HCT116 (cell line): ENCODE results near the gene MYOG. TPM values are rescaled to one million over a fixed set of nuclear protein-coding genes. Genes with fewer than 3 reads are reported as not detected.

Experiments used
- ATAC-seq: fragments of 200-7000 bp; cut with Tn5 transposase; 2 replicates; pipeline ENCODE4 v1.9.1; 2020; ENCODE audit warnings: mild to moderate bottlenecking, moderate library complexity
- BruUV-seq: library from RNA; stranded (reverse); fragments of 400-500 nt; replicated peaks from 2 replicates; lab custom pipeline; 2021; lab: Mats Ljungman, UMichigan
- CTCF ChIA-PET: fragments of 300-600 bp; sonication (Branson Sonifier 250); formaldehyde crosslinking; loops from one replicate; lab custom pipeline; 2021; ENCODE audit warnings: antibody characterized with exemption; lab: Charles Lee
- POLR2A ChIA-PET: fragments of 300-600, 350-600 bp; sonication (Branson Sonifier 250); formaldehyde crosslinking; loops from one replicate; lab custom pipeline; 2021; ENCODE audit warnings: antibody characterized with exemption; lab: Charles Lee
- RAD21 ChIA-PET, 2 experiments: fragments of 300-600 bp; sonication (Branson Sonifier 250); formaldehyde crosslinking; loops; one replicate each; lab custom pipeline; 2023; ENCODE audit warnings: low total read pairs in 2 of 2; ENCODE audit not compliant: uncharacterized antibody in 2 of 2, unreplicated experiment in 2 of 2, low non-redundant PET in 1 of 2; lab: Charles Lee
- DNase-seq: peaks from one replicate; pipeline ENCODE4 v3.0.0-alpha.2; 2010; ENCODE audit warnings: low read depth, low spot score
- H2AFZ ChIP-seq: fragments of 200-600 bp; shearing (Covaris generic), sonication (generic); 2 replicates; pipeline ENCODE4 v1.6.1; 2017; ENCODE audit warnings: low read depth, mixed run types, mixed read lengths, antibody characterized with exemption, low read length; ENCODE audit not compliant: poor library complexity, severe bottlenecking
- H3K27ac ChIP-seq: 2 replicates; pipeline ENCODE4 v1.5.1; 2012; ENCODE audit warnings: low read depth, low read length
- H3K27me3 ChIP-seq: fragments of 200-600 bp; sonication (generic); 2 replicates; pipeline ENCODE4 v1.6.1; 2016; ENCODE audit warnings: mixed run types, low read length, mixed read lengths; ENCODE audit not compliant: insufficient read depth
- H3K36me3 ChIP-seq, 2 experiments: fragments of 200-500 bp in 1 of 2; fragments of 200-600 bp in 1 of 2; sonication (Bioruptor generic) in 1 of 2; sonication (generic) in 1 of 2; 2 replicates each; pipeline versions ENCODE4 v1.5.1 to v1.6.1; 2014 to 2016; ENCODE audit warnings: low read length in 2 of 2, inconsistent platforms in 1 of 2, mixed read lengths in 1 of 2, mixed run types in 1 of 2; ENCODE audit not compliant: insufficient read depth in 2 of 2, control insufficient read depth in 1 of 2
- H3K4me1 ChIP-seq, 2 experiments: fragments of 200-600 bp in 1 of 2; sonication (generic) in 1 of 2; 2 replicates each; pipeline versions ENCODE4 v1.5.1 to v1.6.1; 2012 to 2017; ENCODE audit warnings: low read length in 2 of 2, inconsistent platforms in 1 of 2, mild to moderate bottlenecking in 1 of 2, mixed read lengths in 1 of 2, mixed run types in 1 of 2, moderate library complexity in 1 of 2; ENCODE audit not compliant: insufficient read depth in 2 of 2, control insufficient read depth in 1 of 2
- H3K4me2 ChIP-seq: fragments of 200-600 bp; sonication (generic); 2 replicates; pipeline ENCODE4 v1.6.1; 2017; ENCODE audit warnings: mixed run types, low read length, mixed read lengths
- H3K4me3 ChIP-seq, 2 experiments: fragments of 200-600 bp in 1 of 2; sonication (generic) in 1 of 2; replicated peaks in 1 of 2; 2 replicates each; pipeline ENCODE4 v1.5.1; 2011 to 2016; ENCODE audit warnings: low read length in 2 of 2, control low read depth in 1 of 2, low read depth in 1 of 2, mild to moderate bottlenecking in 1 of 2, mixed read lengths in 1 of 2, mixed run types in 1 of 2
- H3K79me2 ChIP-seq: fragments of 200-600 bp; sonication (generic); 2 replicates; pipeline ENCODE4 v1.6.1; 2017; ENCODE audit warnings: mild to moderate bottlenecking, mixed run types, low read length, moderate library complexity, mixed read lengths; ENCODE audit not compliant: insufficient read depth
- H3K9ac ChIP-seq: fragments of 200-600 bp; sonication (generic); 2 replicates; pipeline ENCODE4 v1.6.1; 2016; ENCODE audit warnings: low read length, mixed read lengths
- H3K9me2 ChIP-seq: fragments of 200-600 bp; sonication (generic), shearing (Covaris generic); 2 replicates; pipeline ENCODE4 v1.6.1; 2017; ENCODE audit warnings: mixed run types, mild to moderate bottlenecking, moderate library complexity; ENCODE audit not compliant: insufficient read depth
- H3K9me3 ChIP-seq, 2 experiments: fragments of 200-500 bp in 1 of 2; fragments of 200-600 bp in 1 of 2; sonication (Bioruptor generic) in 1 of 2; sonication (generic) in 1 of 2; 2 replicates each; pipeline ENCODE4 v1.6.1; 2014 to 2017; ENCODE audit warnings: low read length in 2 of 2, mixed read lengths in 2 of 2, inconsistent platforms in 1 of 2, low read depth in 1 of 2, mild to moderate bottlenecking in 1 of 2, mixed run types in 1 of 2, moderate library complexity in 1 of 2; ENCODE audit not compliant: control insufficient read depth in 1 of 2, insufficient read depth in 1 of 2
- H4K20me1 ChIP-seq: fragments of 200-600 bp; sonication (generic), shearing (Covaris generic); 2 replicates; pipeline ENCODE4 v1.6.1; 2017; ENCODE audit warnings: mixed run types, mild to moderate bottlenecking, moderate library complexity; ENCODE audit not compliant: insufficient read depth
- CBX3 ChIP-seq: IDR thresholded peaks from 2 replicates; pipeline ENCODE4 v1.6.1; 2012; ENCODE audit warnings: low read depth
- CEBPB ChIP-seq: IDR thresholded peaks from 2 replicates; pipeline ENCODE4 v1.6.1; 2012; ENCODE audit warnings: low read depth
- EGR1 ChIP-seq: IDR thresholded peaks from 2 replicates; pipeline ENCODE4 v1.6.1; 2012; ENCODE audit warnings: low read depth
- ELF1 ChIP-seq: IDR thresholded peaks from 2 replicates; pipeline ENCODE4 v1.6.1; 2012; ENCODE audit warnings: low read depth, borderline replicate concordance
- EZH2phosphoT487 ChIP-seq: fragments of 200-600 bp; IDR thresholded peaks from 2 replicates; pipeline ENCODE4 v1.6.1; 2018; ENCODE audit warnings: antibody characterized with exemption, borderline replicate concordance
- FOSL1 ChIP-seq: IDR thresholded peaks from 2 replicates; pipeline ENCODE4 v1.6.1; 2012; ENCODE audit warnings: low read depth
- POLR2A ChIP-seq: IDR thresholded peaks from 2 replicates; pipeline ENCODE4 v1.7.0; 2011; ENCODE audit warnings: borderline replicate concordance; ENCODE audit not compliant: insufficient read depth, insufficient read length; ENCODE audit errors: extremely low read depth
- POLR2AphosphoS5 ChIP-seq: IDR thresholded peaks from 2 replicates; pipeline ENCODE4 v1.6.1; 2011; ENCODE audit warnings: mild to moderate bottlenecking, low read depth, low read length, moderate library complexity
- RAD21 ChIP-seq: IDR thresholded peaks from 2 replicates; pipeline ENCODE4 v1.6.1; 2012; ENCODE audit warnings: low read depth, mild to moderate bottlenecking
- SIN3A ChIP-seq: IDR thresholded peaks from 2 replicates; pipeline ENCODE4 v1.6.1; 2012; ENCODE audit warnings: low read depth
- SP1 ChIP-seq: IDR thresholded peaks from 2 replicates; pipeline ENCODE4 v1.6.1; 2012; ENCODE audit warnings: low read depth
- TCF7L2 ChIP-seq: IDR thresholded peaks from 2 replicates; pipeline ENCODE4 v1.7.0; 2011; ENCODE audit warnings: borderline replicate concordance, inconsistent platforms; ENCODE audit not compliant: insufficient read depth, insufficient read length; ENCODE audit errors: extremely low read depth
- ZFX ChIP-seq: fragments of 450-650 bp; IDR thresholded peaks from 2 replicates; pipeline ENCODE4 v1.6.1; 2017
- ZNF274 ChIP-seq: fragments of 200-500 bp; sonication (Bioruptor generic); IDR thresholded peaks from 2 replicates; pipeline ENCODE4 v1.6.1; 2014; ENCODE audit warnings: mild to moderate bottlenecking, low read depth, low read length, inconsistent platforms
- intact Hi-C: fragments of 100-400 bp; cut with micrococcal nuclease; formaldehyde crosslinking; loops from 2 replicates; pipeline ENCODE4 v1.10.0; 2022
- total RNA-seq: library from RNA; stranded (reverse); gene quantifications from one replicate; pipeline ENCODE4 v1.2.1, GENCODE V29; 2021; ENCODE audit not compliant: unreplicated experiment
- TF ChIP-seq, protein P1 (sequence below): IDR thresholded peaks from 2 replicates; pipeline ENCODE4 v1.6.1; 2012; ENCODE audit warnings: low read depth
- TF ChIP-seq, protein P2 (sequence below): IDR thresholded peaks from 2 replicates; pipeline ENCODE4 v1.6.1; 2012
- TF ChIP-seq, protein P3 (sequence below): IDR thresholded peaks from 2 replicates; pipeline ENCODE4 v1.6.1; 2012
- TF ChIP-seq, protein P4 (sequence below): IDR thresholded peaks from 2 replicates; pipeline ENCODE4 v1.6.1; 2011; ENCODE audit warnings: mild to moderate bottlenecking, low read length, moderate library complexity; ENCODE audit not compliant: insufficient replicate concordance; ENCODE audit errors: extremely low read depth

The MYOG gene
- total RNA-seq, 1 experiment from 2014 or later = not detected

DNA sequence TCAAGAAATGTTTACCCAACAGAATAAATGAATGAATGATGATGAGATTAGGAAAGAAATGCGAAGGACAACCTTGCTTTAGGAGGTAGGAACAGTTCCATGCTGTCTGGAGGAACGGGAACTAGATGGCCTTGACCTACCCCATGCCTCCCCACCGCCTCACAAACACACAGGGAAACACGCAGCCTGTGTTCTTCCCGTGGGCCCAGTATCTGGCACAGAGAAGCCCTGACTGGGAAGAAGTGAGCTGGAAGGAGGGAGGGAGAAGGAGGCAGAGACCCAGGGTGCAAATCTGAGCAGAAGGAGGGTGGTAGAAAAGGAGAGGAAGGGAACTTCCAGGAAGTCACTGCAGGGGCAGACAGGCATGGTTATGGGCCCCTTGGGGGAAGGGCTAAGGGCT lies 38.2 kb upstream of the MYOG start (continued):
- no peak for TF ChIP-seq EZH2phosphoT487

DNA sequence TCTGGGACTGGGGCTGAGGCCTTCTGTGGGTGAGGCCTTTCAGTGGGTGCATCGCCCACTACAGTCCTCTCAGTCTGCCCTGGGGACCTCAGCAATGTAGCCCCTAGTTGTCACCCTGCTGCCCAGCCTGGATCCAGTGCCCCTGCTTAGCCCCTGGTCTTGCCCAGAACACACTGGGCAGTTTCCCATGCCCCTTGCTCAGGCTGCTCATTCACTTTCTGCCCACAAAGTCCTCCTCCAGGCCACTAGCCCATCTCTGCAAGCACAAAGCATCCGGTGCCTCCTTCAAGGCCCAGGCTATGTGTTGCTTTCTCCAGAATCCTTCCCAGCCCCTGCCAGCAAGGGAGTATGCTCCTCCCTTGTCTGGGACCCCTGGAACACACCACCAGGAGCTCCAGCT lies 36.3 kb upstream of the MYOG start:
- POLR2A ChIA-PET = no interaction called here
- intact Hi-C loops = no loop called here
- peaks cover 7% of the 10 kb centered on the region; the same call in 1 of the 2 replicates for H3K27me3 ChIP-seq
- TF ChIP-seq, protein P1, sequence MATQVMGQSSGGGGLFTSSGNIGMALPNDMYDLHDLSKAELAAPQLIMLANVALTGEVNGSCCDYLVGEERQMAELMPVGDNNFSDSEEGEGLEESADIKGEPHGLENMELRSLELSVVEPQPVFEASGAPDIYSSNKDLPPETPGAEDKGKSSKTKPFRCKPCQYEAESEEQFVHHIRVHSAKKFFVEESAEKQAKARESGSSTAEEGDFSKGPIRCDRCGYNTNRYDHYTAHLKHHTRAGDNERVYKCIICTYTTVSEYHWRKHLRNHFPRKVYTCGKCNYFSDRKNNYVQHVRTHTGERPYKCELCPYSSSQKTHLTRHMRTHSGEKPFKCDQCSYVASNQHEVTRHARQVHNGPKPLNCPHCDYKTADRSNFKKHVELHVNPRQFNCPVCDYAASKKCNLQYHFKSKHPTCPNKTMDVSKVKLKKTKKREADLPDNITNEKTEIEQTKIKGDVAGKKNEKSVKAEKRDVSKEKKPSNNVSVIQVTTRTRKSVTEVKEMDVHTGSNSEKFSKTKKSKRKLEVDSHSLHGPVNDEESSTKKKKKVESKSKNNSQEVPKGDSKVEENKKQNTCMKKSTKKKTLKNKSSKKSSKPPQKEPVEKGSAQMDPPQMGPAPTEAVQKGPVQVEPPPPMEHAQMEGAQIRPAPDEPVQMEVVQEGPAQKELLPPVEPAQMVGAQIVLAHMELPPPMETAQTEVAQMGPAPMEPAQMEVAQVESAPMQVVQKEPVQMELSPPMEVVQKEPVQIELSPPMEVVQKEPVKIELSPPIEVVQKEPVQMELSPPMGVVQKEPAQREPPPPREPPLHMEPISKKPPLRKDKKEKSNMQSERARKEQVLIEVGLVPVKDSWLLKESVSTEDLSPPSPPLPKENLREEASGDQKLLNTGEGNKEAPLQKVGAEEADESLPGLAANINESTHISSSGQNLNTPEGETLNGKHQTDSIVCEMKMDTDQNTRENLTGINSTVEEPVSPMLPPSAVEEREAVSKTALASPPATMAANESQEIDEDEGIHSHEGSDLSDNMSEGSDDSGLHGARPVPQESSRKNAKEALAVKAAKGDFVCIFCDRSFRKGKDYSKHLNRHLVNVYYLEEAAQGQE = no peak
- TF ChIP-seq, protein P2, sequence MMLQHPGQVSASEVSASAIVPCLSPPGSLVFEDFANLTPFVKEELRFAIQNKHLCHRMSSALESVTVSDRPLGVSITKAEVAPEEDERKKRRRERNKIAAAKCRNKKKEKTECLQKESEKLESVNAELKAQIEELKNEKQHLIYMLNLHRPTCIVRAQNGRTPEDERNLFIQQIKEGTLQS = no peak
- TF ChIP-seq RAD21 (no peak), FOSL1 (no peak), POLR2A (no peak), ELF1 (no peak), EZH2phosphoT487 (no peak), SIN3A (no peak), POLR2AphosphoS5 (no peak), ZNF274 (no peak), CBX3 (no peak), TCF7L2 (no peak), SP1 (no peak), CEBPB (no peak), ZFX (no peak), EGR1 (no peak)
- TF ChIP-seq, protein P3, sequence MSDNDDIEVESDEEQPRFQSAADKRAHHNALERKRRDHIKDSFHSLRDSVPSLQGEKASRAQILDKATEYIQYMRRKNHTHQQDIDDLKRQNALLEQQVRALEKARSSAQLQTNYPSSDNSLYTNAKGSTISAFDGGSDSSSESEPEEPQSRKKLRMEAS = no peak
- TF ChIP-seq, protein P4, sequence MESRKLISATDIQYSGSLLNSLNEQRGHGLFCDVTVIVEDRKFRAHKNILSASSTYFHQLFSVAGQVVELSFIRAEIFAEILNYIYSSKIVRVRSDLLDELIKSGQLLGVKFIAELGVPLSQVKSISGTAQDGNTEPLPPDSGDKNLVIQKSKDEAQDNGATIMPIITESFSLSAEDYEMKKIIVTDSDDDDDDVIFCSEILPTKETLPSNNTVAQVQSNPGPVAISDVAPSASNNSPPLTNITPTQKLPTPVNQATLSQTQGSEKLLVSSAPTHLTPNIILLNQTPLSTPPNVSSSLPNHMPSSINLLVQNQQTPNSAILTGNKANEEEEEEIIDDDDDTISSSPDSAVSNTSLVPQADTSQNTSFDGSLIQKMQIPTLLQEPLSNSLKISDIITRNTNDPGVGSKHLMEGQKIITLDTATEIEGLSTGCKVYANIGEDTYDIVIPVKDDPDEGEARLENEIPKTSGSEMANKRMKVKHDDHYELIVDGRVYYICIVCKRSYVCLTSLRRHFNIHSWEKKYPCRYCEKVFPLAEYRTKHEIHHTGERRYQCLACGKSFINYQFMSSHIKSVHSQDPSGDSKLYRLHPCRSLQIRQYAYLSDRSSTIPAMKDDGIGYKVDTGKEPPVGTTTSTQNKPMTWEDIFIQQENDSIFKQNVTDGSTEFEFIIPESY = no peak
- H3K4me1 ChIP-seq = peaks cover 13 to 38% of the 10 kb centered on the region in 2 experiments; a peak in 3 of 4 replicates
- no peak overlapping the region for H3K4me2 ChIP-seq
- no peaks in the 10 kb centered on the region for H3K9me3 ChIP-seq
- H3K27ac ChIP-seq = no peak overlapping the region
- H2AFZ ChIP-seq = no peak overlapping the region
- no peaks in the 10 kb centered on the region for H3K9me2 ChIP-seq
- H4K20me1 ChIP-seq = no peaks in the 10 kb centered on the region
- no peaks in the 10 kb centered on the region for H3K79me2 ChIP-seq
- H3K9ac ChIP-seq = no peak overlapping the region
- RAD21 ChIA-PET = no interaction called here
- no peak for ATAC-seq
- H3K4me3 ChIP-seq = no peak overlapping the region
- no TSS peak for BruUV-seq
- H3K36me3 ChIP-seq = no peaks in the 10 kb centered on the region
- no peak for DNase-seq
- CTCF ChIA-PET = interaction anchor here (0.8 to 1.5 kb wide), 2 partner anchors 82 to 145 kb away, joined by 3 read pairs; no protein-coding TSS in a partner anchor
